Measurements from ENCODE around the gene PIK3AP1. TPM values are rescaled to one million over a fixed set of nuclear protein-coding genes. Genes with fewer than 3 reads are reported as not detected.
A peak's percentile ranks its signal among the peaks of the same experiment; 100 is the strongest.

PIK3AP1 gene
- total and polyA plus RNA-seq, 10 of the 15 experiments (the other 5 are each of a cell fraction or from before 2014, with no cell fraction given): 26.2 to 306 (median 119) TPM

DNA sequence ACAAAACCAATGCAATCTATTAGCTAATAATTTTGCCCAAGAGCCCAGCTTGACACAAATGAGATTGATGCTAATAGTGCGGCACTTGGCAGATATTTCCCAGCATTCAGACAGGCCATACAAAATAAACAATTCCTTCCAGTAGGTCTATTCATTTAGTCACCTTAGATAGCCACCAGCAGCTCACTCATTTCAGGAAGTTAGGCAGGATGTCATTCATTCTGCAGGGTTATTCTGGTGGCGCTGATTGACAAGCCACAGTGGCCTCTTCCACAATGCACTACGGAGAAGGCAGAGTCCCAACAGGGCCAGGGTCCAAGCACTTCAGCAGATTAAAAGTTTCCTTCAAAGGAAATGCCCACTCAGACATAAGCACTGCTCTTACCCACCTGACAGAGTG, 55.8 kb downstream of the PIK3AP1 start (continued):
- TF ChIP-seq PBX3 (IDR thresholded peaks at IDR 0.05; ENCODE audit: insufficient replicate concordance, low read depth, low read length) (peak; percentile 80), RUNX3 (IDR thresholded peaks at IDR 0.05; ENCODE audit: low read length) (peak; percentile 45), WRNIP1 (IDR thresholded peaks at IDR 0.05; ENCODE audit: borderline replicate concordance, low read depth, low read length) (no peak)

GRCh38 chr10:96663797-96664196, 56.5 kb downstream of the PIK3AP1 start:
- ChIA-PET CTCF (interaction anchor here (0.7 to 1.7 kb wide), 5 partner anchors 9 to 45 kb away, joined by 3 to 6 read pairs (median 4); no protein-coding TSS in a partner anchor), SMC1A (ENCODE audit: uncharacterized antibody, unreplicated experiment) (interaction anchor here (0.6 to 2.3 kb wide), 10 partner anchors 9 to 158 kb away, joined by 3 to 13 read pairs (median 4); no protein-coding TSS in a partner anchor), RAD21 (ENCODE audit: unreplicated experiment) (interaction anchor here (1.0 to 1.7 kb wide), 3 partner anchors 9 to 31 kb away, joined by 3 to 6 read pairs (median 3); no protein-coding TSS in a partner anchor), POLR2A (interaction anchor here (0.5 to 2.2 kb wide), 4 partner anchors 10 to 162 kb away, joined by 3 to 14 read pairs (median 6); no protein-coding TSS in a partner anchor)
- ATAC-seq (no peak), FAIRE-seq (no peak), DNase-seq (ENCODE audit: low read depth, low spot score) (no peak)
- Histone ChIP-seq H3K27ac (ENCODE audit: control insufficient read depth, insufficient read depth) (no peak overlapping the region; the same call in 1 of the 2 replicates), H3K79me2 (ENCODE audit: control insufficient read depth, insufficient read depth, low read length) (peaks cover 48% of the 10 kb centered on the region), H3K4me2 (ENCODE audit: control insufficient read depth, insufficient read depth) (no peak overlapping the region), H3K36me3 (ENCODE audit: control insufficient read depth in 2 of 2, insufficient read depth in 2 of 2, low read length in 1 of 2) (peaks cover 4 to 11% of the 10 kb centered on the region in 2 experiments; a peak in 3 of 4 replicates), H3K9ac (ENCODE audit: control insufficient read depth, insufficient read depth, low read length) (no peak overlapping the region), H3K27me3 (replicated peaks in 1 of 2; ENCODE audit: control insufficient read depth in 2 of 2, insufficient read depth in 2 of 2, low read length in 1 of 2) (no peaks in the 10 kb centered on the region), H3K4me1 (ENCODE audit: control insufficient read depth, insufficient read depth, low read length) (peaks cover 33% of the 10 kb centered on the region), H4K20me1 (ENCODE audit: control insufficient read depth, insufficient read depth) (peaks cover 3% of the 10 kb centered on the region; the same call in 1 of the 2 replicates), H3K9me3 (replicated peaks; ENCODE audit: control insufficient read depth, insufficient read depth, low read length) (no peaks in the 10 kb centered on the region; the same call in 2 of the 3 replicates), H2AFZ (ENCODE audit: control insufficient read depth, low read depth, low read length) (no peak overlapping the region), H3K4me3 (no peak overlapping the region)
- no TSS peak for BruUV-seq (replicated peaks)
- in situ Hi-C loops (cut with MboI): no loop called here
- intact Hi-C loops (cut with micrococcal nuclease; ENCODE audit: unreplicated experiment): no loop called here
- no peak for TF ChIP-seq E4F1 (IDR thresholded peaks at IDR 0.05; ENCODE audit: borderline replicate concordance, partially characterized antibody)
- TF ChIP-seq NKRF (conservative IDR thresholded peaks at IDR 0.05): no peak
- TF ChIP-seq ZBTB4 (CRISPR knock-in tag; IDR thresholded peaks at IDR 0.05): no peak
- TF ChIP-seq HDGF (IDR thresholded peaks at IDR 0.05): no peak
- TF ChIP-seq RUNX3 (IDR thresholded peaks at IDR 0.05; ENCODE audit: low read length): no peak
- no peak for TF ChIP-seq TBL1XR1 (IDR thresholded peaks at IDR 0.05; ENCODE audit: low read depth, low read length)
- no peak for TF ChIP-seq TCF12 (IDR thresholded peaks at IDR 0.05; ENCODE audit: low read depth, low read length)
- TF ChIP-seq PAX5 (IDR thresholded peaks at IDR 0.05; ENCODE audit: borderline replicate concordance, low read depth, low read length): no peak

Measured in GM12878 (cell line).